HG03097 (cell line): Measurements from ENCODE around the gene RGS10.

Experiments
- ATAC-seq: cut with Tn5 transposase; IDR thresholded peaks from one replicate; pipeline ENCODE4 v1.9.1; 2021; ENCODE audit not compliant: unreplicated experiment, low FRiP score

Gene RGS10

DNA sequence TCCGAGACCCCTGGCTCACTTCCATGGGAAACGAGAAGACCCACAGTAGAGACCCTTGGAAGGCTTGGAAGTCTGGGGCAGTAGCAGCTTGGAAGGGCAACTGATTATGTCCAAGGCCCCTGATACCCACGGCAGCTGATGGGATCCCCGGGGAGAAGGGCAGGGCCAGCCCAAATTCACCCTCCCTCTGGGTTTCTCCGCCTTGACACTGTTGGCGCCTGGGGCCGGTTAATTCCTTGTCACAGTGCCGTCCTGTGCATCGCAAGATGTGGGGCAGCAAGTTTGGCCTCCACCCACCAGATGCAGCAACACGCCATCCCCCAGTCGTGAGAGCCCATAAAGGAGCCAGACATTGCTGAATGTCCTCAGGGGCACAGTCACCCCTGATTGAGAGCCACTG, 89.2 kb downstream of the RGS10 start:
- no peak for ATAC-seq

DNA sequence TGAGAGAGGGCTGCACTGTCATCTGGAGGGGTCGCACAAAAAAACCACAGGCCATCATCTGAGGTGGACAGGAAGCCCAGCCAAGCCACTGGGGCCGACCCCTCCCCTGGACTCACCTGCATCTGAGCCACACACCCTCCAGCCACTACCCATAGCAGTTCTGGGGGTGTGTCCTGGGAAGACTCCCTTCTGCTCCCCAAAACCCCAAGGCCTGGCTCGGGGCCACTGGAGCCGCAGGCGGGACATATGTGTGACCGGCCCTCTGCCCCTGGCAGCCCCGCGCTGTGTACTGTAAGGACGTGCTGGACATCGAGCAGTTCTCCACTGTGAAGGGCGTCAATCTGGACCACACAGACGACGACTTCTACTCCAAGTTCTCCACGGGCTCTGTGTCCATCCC, 90.1 kb downstream of the RGS10 start:
- no peak for ATAC-seq

- no peak for ATAC-seq
Measured at GRCh38 chr10:119451300-119451896, 91.1 kb downstream of the RGS10 start.

DNA sequence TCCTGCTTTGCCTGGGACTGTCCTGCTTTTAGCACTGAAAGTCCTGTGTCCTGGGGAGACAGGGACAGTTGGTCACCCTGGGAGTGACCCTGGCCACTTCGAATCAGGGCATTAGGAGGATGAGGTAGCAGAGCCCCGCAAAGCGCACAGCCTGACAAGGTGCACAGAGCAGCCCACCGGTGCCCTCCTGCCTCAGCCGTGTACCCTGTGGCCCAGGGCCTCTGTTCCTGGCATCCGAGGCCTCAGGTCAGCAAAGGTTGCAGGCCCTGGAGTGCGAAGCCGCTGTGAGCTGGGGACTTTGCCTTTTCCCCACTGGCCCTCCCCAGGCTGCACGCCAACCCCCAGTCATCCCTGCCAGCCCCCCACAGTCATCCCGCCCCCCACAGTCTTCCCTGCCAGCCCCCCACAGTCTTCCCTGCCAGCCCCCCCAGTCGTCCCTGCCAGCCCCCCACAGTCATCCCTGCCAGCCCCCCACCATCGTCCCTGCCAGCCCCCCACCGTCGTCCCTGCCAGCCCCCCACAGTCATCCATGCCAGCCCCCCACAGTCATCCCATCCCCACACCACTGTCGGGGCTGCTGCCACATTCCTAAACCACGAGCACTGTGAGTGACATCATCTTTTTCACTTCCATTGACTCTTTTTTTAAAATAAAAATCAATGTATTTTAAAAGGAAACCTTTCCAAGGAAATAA, 91.8 kb downstream of the RGS10 start:
- ATAC-seq: no peak
